IPS-18c (cell line): ENCODE results near the gene SERINC2.
"Not testable (repeated sequence)": the region's sequence is repeated elsewhere in the genome, so short reads cannot be mapped to it uniquely, and the experiment has no call there.

Experiments
- H3K4me3 ChIP-seq: 2 replicates; pipeline ENCODE4 v1.7.0; 2013; ENCODE audit warnings: low read depth, mild to moderate bottlenecking, low read length, moderate library complexity; ENCODE audit not compliant: insufficient read depth
- H3K9me3 ChIP-seq: one replicate; pipeline ENCODE4 v1.6.1; 2013; ENCODE audit warnings: mild to moderate bottlenecking, low read length, moderate library complexity; ENCODE audit not compliant: control insufficient read depth, insufficient read depth

SERINC2 gene

DNA sequence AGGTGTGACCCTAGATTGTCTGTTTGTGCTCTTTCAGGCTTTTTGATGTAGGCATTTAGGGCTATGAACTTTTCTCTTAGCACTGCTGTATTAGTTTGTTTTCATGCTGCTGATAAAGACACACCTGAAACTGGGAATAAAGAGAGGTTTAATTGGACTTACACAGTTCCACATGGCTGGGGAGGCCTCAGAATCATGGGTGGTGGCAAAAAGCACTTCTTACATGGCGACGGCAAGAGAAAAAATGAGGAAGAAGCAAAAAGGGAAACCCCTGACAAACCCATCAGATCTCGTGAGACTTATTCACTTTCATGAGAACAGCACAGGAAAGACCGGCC lies 59.3 kb downstream of the SERINC2 start:
- not testable (repeated sequence) for H3K9me3 ChIP-seq, H3K4me3 ChIP-seq

DNA sequence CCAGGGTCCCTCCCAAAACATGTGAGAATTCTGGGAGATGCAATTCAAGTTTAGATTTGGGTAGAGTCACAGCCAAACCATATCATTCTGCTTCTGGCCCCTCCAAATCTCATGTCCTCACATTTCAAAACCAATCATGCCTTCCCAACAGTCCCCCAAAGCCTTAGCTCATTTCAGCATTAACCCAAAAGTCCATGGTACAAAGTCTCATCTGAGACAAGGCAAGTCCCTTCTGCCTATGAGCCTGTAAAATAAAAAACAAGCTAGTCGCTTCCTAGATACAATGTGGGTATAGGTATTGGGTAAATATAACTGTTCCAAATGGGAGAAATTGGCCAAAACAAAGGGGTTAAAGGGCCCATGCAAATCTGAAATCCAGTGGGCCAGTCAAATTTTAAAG lies 59.7 kb downstream of the SERINC2 start:
- H3K9me3 ChIP-seq, H3K4me3 ChIP-seq: not testable (repeated sequence)

DNA sequence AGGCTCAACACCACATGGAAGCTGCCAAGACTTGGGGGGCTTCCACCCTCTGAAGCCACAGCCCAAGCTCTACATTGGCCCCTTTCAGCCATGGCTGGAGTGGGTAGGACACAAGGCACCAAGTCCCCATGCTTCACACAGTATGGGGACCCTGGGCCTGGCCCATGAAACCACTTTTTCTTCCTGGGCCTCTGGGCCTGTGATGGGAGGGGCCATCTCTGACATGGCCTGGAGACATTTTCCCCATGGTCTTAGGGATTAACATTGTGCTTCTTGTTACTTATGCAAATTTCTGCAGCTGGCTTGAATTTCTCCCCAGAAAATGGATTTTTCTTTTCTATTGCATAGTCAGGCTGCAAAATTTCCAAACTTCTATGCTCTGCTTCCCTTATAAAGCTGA lies 60.5 kb downstream of the SERINC2 start:
- not testable (repeated sequence) for H3K9me3 ChIP-seq

DNA sequence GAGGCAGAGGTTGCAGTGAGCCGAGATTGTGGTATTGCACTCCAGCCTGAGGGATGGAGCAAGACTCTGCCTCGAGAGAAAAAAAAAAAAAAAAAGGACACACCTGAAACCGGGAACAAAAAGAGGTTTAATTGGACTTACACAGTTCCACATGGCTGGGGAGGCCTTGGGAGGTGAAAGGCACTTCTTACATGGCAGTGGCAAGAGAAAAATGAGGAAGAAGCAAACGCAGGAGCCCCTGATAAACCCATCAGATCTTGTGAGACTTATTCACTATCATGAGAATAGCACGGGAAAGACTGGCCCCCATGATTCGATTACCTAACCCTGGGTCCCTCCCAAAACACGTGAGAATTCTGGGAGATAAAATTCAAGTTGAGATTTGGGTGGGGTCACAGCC lies 61.6 kb downstream of the SERINC2 start:
- H3K4me3 ChIP-seq, H3K9me3 ChIP-seq: not testable (repeated sequence)

More for the DNA sequence above, 60.5 kb downstream of the SERINC2 start:
- not testable (repeated sequence) for H3K4me3 ChIP-seq

DNA sequence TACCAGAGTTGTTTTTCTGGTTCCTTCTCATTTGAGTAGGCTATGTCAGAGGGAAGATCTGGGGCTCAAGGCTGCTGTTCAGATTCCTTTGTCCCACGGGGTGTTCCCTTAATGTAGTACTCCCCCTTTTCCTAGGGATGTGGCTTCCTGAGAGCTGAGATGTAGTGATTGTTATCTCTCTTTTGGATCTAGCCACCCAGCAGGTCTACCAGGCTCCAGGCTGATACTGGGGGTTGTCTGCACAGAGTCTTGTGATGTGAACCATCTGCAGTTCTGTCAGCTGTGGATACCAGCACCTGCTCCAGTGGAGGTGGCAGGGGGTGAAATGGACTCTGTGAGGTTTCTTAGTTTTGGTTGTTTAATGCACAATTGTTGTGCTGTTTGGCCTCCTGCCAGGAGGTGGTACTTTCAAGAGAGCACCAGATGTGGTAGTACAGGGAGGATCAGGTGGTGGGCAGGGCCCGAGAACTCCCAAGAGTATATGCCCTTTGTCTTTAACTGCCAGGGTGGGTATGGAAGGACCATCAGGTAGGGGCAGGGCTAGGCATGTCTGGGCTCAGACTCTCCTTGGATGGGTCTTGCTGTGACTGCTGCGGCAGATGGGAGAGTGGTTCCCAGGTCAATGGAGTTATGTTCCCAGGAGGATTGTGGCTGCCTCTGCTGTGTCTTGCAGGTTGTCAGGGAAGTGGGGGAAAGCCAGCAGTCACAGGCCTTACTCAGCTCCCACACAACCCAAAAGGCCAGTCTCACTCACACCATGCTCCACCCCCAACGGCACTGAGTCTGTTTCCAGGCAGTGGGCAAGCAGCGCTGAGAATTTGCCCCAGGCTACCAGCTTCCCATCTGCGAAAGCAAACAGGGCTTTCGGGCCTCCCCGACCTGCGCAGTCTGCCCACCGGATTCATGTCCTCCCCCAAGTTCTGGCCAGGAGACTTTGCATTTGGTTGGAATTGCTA lies 64.2 kb downstream of the SERINC2 start:
- H3K9me3 ChIP-seq = peaks cover 2% of the 10 kb centered on the region

DNA sequence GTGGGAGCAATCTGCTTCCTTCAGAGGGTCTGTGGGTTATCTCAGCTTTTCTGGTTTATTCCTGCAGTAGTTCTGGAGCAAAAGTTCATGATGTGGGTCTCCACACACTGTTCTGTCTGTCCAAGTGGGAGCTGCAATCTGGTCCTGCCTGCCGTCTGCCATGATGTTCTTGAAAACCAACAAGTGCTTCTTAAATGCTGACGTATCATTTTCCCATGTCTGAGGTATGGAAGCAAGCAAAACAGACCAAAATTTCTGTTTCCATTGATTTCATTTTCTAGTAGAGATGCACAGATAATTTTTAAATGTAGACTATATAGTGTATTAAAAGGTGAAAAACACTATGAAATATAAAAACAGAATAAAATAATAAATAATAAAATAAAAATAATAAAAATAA lies 65.2 kb downstream of the SERINC2 start:
- H3K9me3 ChIP-seq = peaks cover 4% of the 10 kb centered on the region
- no peak overlapping the region for H3K4me3 ChIP-seq

More for the DNA sequence above, 64.2 kb downstream of the SERINC2 start:
- no peak overlapping the region for H3K4me3 ChIP-seq

DNA sequence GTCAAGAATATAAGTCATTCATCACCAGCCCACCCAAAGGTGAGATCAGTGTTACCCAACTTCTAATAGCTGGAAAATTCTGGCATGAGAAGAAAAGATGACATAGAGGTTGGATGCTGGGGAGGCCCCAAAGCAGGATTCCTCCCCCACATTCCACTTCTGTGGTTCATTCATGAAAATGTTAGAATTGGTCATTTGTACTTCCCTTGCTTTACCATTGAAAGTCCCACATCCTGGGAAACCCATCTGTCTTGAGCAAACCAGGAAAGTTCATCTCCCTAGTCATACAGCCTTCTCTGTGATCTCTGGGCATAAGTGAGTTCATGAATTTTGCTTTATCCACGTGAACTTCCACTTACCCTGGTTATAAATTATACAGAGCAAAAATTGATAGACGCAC lies 66.8 kb downstream of the SERINC2 start:
- Histone ChIP-seq H3K4me3 (no peak overlapping the region), H3K9me3 (peaks cover 4% of the 10 kb centered on the region)

DNA sequence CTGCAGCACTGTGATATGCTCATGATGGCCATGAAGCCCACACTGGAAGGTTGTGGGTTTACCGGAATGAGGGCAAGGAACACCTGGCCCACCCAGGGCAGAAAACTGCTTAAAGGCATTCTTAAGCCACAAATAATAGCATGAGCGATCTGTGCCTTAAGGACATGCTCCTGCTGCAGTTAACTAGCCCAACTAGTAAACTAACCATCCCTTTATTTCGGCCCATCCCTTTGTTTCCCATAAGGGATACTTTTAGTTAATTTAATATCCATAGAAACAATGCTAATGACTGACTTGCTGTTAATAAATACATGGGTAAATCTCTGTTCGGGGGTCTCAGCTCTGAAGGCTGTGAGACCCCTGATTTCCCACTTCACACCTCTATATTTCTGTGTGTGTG lies 67.4 kb downstream of the SERINC2 start:
- H3K9me3 ChIP-seq, H3K4me3 ChIP-seq: not testable (repeated sequence)

DNA sequence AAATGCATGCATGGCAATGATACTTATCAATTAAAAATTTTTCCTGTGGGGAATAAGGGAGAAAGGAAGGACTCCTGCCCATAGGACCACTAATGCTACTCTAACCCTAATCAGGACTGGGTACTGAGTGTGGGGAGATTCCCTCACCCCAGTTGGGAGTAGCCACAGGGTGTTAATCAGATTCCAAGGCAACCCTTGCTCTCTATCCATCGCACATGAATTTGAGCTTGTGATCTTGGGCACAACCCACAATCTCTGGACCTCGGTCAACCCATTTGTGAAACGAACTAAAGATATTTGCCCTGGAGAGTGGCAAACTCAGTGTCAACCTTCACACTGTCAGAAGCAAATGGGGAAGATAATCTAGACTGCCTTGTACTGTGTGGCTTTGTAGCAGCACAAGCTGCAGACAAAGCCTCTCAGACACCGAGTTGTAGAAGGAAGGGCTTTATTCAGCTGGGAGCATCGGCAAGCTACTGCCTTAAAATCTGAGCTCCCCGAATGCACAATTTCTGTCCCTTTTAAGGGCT lies 69.5 kb downstream of the SERINC2 start:
- Histone ChIP-seq H3K9me3 (peaks cover 4% of the 10 kb centered on the region), H3K4me3 (no peak overlapping the region)

DNA sequence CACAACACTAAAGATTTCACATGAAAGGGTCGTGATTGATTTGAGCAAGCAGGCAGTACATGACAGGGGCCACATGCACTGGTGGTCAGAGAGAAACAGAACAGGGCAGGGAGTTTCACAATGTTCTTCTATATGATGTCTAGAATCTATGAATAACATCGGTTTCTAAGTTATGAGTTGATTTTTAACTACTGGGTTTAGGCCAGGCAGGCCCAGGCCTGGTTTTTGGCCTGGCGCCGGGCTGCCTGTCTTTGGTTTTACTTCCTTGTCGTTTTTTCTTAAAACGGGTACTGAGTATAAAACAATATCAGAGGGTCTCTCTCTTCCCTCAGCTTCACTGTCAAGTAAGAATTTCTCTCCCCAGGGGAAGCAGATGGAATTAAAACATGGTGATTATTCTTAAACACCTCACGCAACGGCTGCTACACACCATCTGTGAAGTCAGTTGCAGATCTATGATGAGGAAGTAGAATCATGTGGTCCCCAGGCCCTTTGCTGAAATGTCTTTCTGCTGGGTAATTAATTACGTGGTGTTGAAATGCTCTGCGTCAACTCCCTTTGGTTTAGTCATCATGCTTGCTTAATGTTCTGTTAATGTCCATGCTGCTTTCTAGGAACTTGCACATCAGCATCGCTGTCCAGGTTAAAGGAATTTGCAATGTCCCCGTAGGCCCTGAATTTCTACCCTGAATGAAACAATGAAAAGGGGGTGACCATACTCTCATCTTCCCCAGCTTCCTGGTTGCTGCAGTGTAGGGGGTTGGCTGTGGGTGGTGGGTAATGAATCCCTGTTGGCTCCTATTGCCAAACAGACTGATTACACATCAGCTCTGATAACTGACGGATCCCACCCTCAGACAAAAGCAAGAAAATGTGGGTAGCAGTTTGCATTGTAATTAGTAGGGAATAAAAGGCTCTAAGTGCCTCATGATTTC lies 70.3 kb downstream of the SERINC2 start:
- Histone ChIP-seq H3K4me3 (no peak overlapping the region; the same call in 1 of the 2 replicates), H3K9me3 (peaks cover 4% of the 10 kb centered on the region)
